OCI-LY1 (cell line): Measurements from ENCODE around the gene FHOD3.

ENCODE experiments used
- EZH2 ChIP-seq: fragments of 200-600 bp; sonication (generic), shearing (Covaris generic); IDR thresholded peaks from 2 replicates; pipeline ENCODE4 v1.8.0; 2017; ENCODE audit warnings: borderline replicate concordance, mixed run types, mild to moderate bottlenecking, antibody characterized with exemption, low read length, moderate library complexity, mixed read lengths
- TF ChIP-seq, protein P1 (sequence below): fragments of 200-600 bp; sonication (generic), shearing (Covaris generic); IDR thresholded peaks from 2 replicates; pipeline ENCODE4 v1.5.1; 2017; ENCODE audit warnings: mild to moderate bottlenecking, antibody characterized with exemption, low read length, moderate library complexity, mixed read lengths

DNA sequence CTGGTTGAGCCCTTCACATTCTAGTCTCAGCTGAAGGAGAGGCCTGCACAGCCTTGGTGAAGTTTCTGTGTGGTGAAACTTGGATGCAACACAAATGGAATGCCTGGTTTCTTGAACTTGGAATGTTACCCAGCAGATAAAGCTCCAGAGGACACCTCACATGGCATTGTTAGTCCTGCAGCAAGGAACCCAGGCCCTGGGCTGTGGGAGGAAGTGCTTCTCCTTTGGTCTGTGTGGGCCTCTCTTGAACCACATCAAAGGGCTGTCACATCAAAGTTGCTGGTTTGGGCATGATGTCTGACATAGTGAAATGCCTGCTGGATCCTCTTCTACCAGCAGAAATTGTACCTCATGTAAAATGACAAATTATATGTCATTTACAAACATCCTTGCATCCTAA lies 198.5 kb downstream of the FHOD3 start:
- TF ChIP-seq, protein P1, sequence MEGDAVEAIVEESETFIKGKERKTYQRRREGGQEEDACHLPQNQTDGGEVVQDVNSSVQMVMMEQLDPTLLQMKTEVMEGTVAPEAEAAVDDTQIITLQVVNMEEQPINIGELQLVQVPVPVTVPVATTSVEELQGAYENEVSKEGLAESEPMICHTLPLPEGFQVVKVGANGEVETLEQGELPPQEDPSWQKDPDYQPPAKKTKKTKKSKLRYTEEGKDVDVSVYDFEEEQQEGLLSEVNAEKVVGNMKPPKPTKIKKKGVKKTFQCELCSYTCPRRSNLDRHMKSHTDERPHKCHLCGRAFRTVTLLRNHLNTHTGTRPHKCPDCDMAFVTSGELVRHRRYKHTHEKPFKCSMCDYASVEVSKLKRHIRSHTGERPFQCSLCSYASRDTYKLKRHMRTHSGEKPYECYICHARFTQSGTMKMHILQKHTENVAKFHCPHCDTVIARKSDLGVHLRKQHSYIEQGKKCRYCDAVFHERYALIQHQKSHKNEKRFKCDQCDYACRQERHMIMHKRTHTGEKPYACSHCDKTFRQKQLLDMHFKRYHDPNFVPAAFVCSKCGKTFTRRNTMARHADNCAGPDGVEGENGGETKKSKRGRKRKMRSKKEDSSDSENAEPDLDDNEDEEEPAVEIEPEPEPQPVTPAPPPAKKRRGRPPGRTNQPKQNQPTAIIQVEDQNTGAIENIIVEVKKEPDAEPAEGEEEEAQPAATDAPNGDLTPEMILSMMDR: no peak
- TF ChIP-seq EZH2: no peak
